ENCODE data around the gene GOLGB1. TPM values are rescaled to one million over a fixed set of nuclear protein-coding genes. Genes with fewer than 3 reads are reported as not detected.

GOLGB1 gene
- total RNA-seq, 1 experiment from 2014 or later: 5.0 TPM

Other genes with a start within 250 kb of the GOLGB1 start
- gene POLQ, start 203.8 kb downstream of the GOLGB1 start, total RNA-seq (2014; rRNA removed; shearing (Covaris generic); ENCODE audit: low replicate concordance): 1.7 and 3.0 TPM in 2 replicates
- gene ARGFX, start 181.8 kb downstream of the GOLGB1 start, total RNA-seq (2014; rRNA removed; shearing (Covaris generic); ENCODE audit: low replicate concordance): not detected in 2 replicates
- not detected in 2 replicates for gene FBXO40, start 156.4 kb downstream of the GOLGB1 start, total RNA-seq (2014; rRNA removed; shearing (Covaris generic); ENCODE audit: low replicate concordance)
- gene HCLS1, start 88.8 kb downstream of the GOLGB1 start, total RNA-seq (2014; rRNA removed; shearing (Covaris generic); ENCODE audit: low replicate concordance): not detected in 2 replicates
- gene IQCB1, start 85.3 kb upstream of the GOLGB1 start, total RNA-seq (2014; rRNA removed; shearing (Covaris generic); ENCODE audit: low replicate concordance): 6.0 and 13.6 TPM in 2 replicates
- 0.88 TPM in 1 of 2 replicates, not detected in the other for gene EAF2, start 85.5 kb upstream of the GOLGB1 start, total RNA-seq (2014; rRNA removed; shearing (Covaris generic); ENCODE audit: low replicate concordance)
- not detected in 2 replicates for gene SLC15A2, start 144.7 kb upstream of the GOLGB1 start, total RNA-seq (2014; rRNA removed; shearing (Covaris generic); ENCODE audit: low replicate concordance)

Measured in Caki2 (cell line).